AG10803 (cell line): ENCODE results near the gene BCAS3.

ENCODE experiments used
- DNase-seq: peaks from one replicate; pipeline ENCODE4 v3.0.0; 2010; ENCODE audit warnings: low read depth
- H3K4me3 ChIP-seq: 2 replicates; pipeline ENCODE4 v1.5.1; 2011; ENCODE audit warnings: mild to moderate bottlenecking, low read length, control low read depth
- CTCF ChIP-seq: conservative IDR thresholded peaks from 2 replicates; pipeline ENCODE4 v1.5.1; 2011; ENCODE audit warnings: mild to moderate bottlenecking, low read length, control low read depth, inconsistent platforms

Gene BCAS3

GRCh38 chr17:61255647-61256046 lies 578.0 kb downstream of the BCAS3 start:
- TF ChIP-seq CTCF, result no peak
- DNase-seq, result no peak
- H3K4me3 ChIP-seq, result no peak overlapping the region

- TF ChIP-seq CTCF, result no peak
- no peak overlapping the region for H3K4me3 ChIP-seq
- DNase-seq, result no peak
Observed at GRCh38 chr17:61259360-61259759, 581.7 kb downstream of the BCAS3 start.

- no peak overlapping the region for H3K4me3 ChIP-seq
- no peak for DNase-seq
- TF ChIP-seq CTCF, result no peak
Observed at GRCh38 chr17:61260071-61260797, 582.6 kb downstream of the BCAS3 start.

GRCh38 chr17:61261001-61261637 lies 583.5 kb downstream of the BCAS3 start:
- no peak overlapping the region for H3K4me3 ChIP-seq
- no peak for DNase-seq
- TF ChIP-seq CTCF, result no peak

- no peak overlapping the region for H3K4me3 ChIP-seq
- TF ChIP-seq CTCF, result no peak
- DNase-seq, result no peak
Observed at GRCh38 chr17:61265397-61265796, 587.7 kb downstream of the BCAS3 start.

GRCh38 chr17:61267847-61268246 lies 590.2 kb downstream of the BCAS3 start:
- TF ChIP-seq CTCF, result no peak
- H3K4me3 ChIP-seq, result no peak overlapping the region
- no peak for DNase-seq

GRCh38 chr17:61275395-61275794 lies 597.7 kb downstream of the BCAS3 start:
- TF ChIP-seq CTCF, result no peak
- no peak overlapping the region for H3K4me3 ChIP-seq

More at GRCh38 chr17:61275395-61275794, 597.7 kb downstream of the BCAS3 start:
- no peak for DNase-seq
